HEK293 (cell line): Measurements from ENCODE around the gene CARD8.
"Not testable (repeated sequence)": the region's sequence is repeated elsewhere in the genome, so short reads cannot be mapped to it uniquely, and the experiment has no call there.

Experiments used
- CTCF ChIA-PET: fragments of 350-600 bp; formaldehyde crosslinking; extraction: SDS; loops from one replicate; lab custom pipeline; 2021; ENCODE audit warnings: antibody characterized with exemption; lab: Yijun Ruan, JAX
- POLR2A ChIA-PET: fragments of 300-600 bp; formaldehyde crosslinking; extraction: SDS; loops from one replicate; lab custom pipeline; 2020; ENCODE audit warnings: antibody characterized with exemption, inconsistent platforms; lab: Yijun Ruan, JAX
- H3K27ac ChIP-seq: fragments of 200-500 bp; sonication (Bioruptor generic); 2 replicates; pipeline ENCODE4 v1.5.1; 2014; ENCODE audit warnings: low read depth, low read length, control low read depth, inconsistent platforms; ENCODE audit errors: extremely low read depth
- H3K36me3 ChIP-seq, 2 experiments: fragments of 200-500 bp in 1 of 2; sonication (Bioruptor generic) in 1 of 2; 1 replicate in 1 of 2; 2 replicates in 1 of 2; pipeline ENCODE4 v1.5.1; 2014 to 2017; ENCODE audit warnings: inconsistent platforms in 2 of 2, low read length in 2 of 2; ENCODE audit not compliant: control insufficient read depth in 2 of 2, insufficient read depth in 1 of 2
- H3K4me1 ChIP-seq: fragments of 200-500 bp; sonication (Bioruptor generic); 2 replicates; pipeline ENCODE4 v1.5.1; 2014; ENCODE audit warnings: mild to moderate bottlenecking, low read length, inconsistent platforms; ENCODE audit not compliant: control insufficient read depth, insufficient read depth
- H3K4me3 ChIP-seq: 2 replicates; pipeline ENCODE4 v1.5.1; 2011; ENCODE audit warnings: low read depth, mild to moderate bottlenecking, control low read depth, low read length, moderate library complexity
- H3K9me3 ChIP-seq: fragments of 200-500 bp; sonication (Bioruptor generic); 2 replicates; pipeline ENCODE4 v1.5.1; 2014; ENCODE audit warnings: low read depth, low read length, inconsistent platforms; ENCODE audit not compliant: control insufficient read depth, insufficient read depth
- PRDM1 ChIP-seq: fragments of 450-650 bp; formaldehyde crosslinking; IDR thresholded peaks from 2 replicates; pipeline ENCODE4; 2016; ENCODE audit warnings: missing biosample characterization, missing genetic modification characterization
- RBAK ChIP-seq: fragments of 450-650 bp; formaldehyde crosslinking; IDR thresholded peaks from 2 replicates; pipeline ENCODE4 v1.5.1; 2016; ENCODE audit warnings: missing biosample characterization, missing genetic modification characterization
- ZFHX2 ChIP-seq: fragments of 450-650 bp; formaldehyde crosslinking; conservative IDR thresholded peaks from 2 replicates; pipeline ENCODE4 v1.5.1; 2016; ENCODE audit warnings: missing biosample characterization, missing genetic modification characterization
- ZFP3 ChIP-seq: fragments of 450-650 bp; formaldehyde crosslinking; IDR thresholded peaks from 2 replicates; pipeline ENCODE4 v1.5.1; 2016; ENCODE audit warnings: low read depth, missing biosample characterization, missing genetic modification characterization
- ZNF132 ChIP-seq: fragments of 450-650 bp; formaldehyde crosslinking; IDR thresholded peaks from 2 replicates; pipeline ENCODE4 v1.5.1; 2017; ENCODE audit warnings: missing biosample characterization, missing genetic modification characterization, borderline replicate concordance
- ZNF362 ChIP-seq: fragments of 450-650 bp; formaldehyde crosslinking; IDR thresholded peaks from 2 replicates; pipeline ENCODE4 v1.5.1; 2016; ENCODE audit warnings: missing biosample characterization, missing genetic modification characterization
- ZNF596 ChIP-seq: fragments of 450-650 bp; IDR thresholded peaks from 2 replicates; pipeline ENCODE4 v1.5.0; 2018; ENCODE audit warnings: missing biosample characterization, mild to moderate bottlenecking, missing genetic modification characterization, moderate library complexity
- ZNF837 ChIP-seq: fragments of 450-650 bp; formaldehyde crosslinking; IDR thresholded peaks from 2 replicates; pipeline ENCODE4 v1.5.1; 2016; ENCODE audit warnings: missing biosample characterization, missing genetic modification characterization
- ZNF843 ChIP-seq: fragments of 450-650 bp; formaldehyde crosslinking; IDR thresholded peaks from 2 replicates; pipeline ENCODE4 v1.5.1; 2016; ENCODE audit warnings: missing biosample characterization, missing genetic modification characterization
- TF ChIP-seq, protein P1 (sequence below): fragments of 450-650 bp; formaldehyde crosslinking; IDR thresholded peaks from 2 replicates; pipeline ENCODE4 v1.5.1; 2016; ENCODE audit warnings: missing biosample characterization, missing genetic modification characterization, borderline replicate concordance

The CARD8 gene

GRCh38 chr19:48274938-48275337, 19.2 kb upstream of the CARD8 start:
- no peak overlapping the region for H3K4me3 ChIP-seq
- POLR2A ChIA-PET, result no interaction called here
- H3K36me3 ChIP-seq, result no peaks in the 10 kb centered on the region; a peak in 1 of 3 replicates
- no peaks in the 10 kb centered on the region for H3K4me1 ChIP-seq
- peak; percentile 92 for TF ChIP-seq ZNF596 (tag by site-specific recombination)
- no peak for TF ChIP-seq ZNF362 (tag by site-specific recombination)
- TF ChIP-seq PRDM1 (tag by site-specific recombination), result 0 out of 2 replicates have a peak, but pooled peaks have one; percentile 27
- TF ChIP-seq, all 188 proteins: peak for 2
- CTCF ChIA-PET, result interaction anchor here (1.0 kb wide), 1 partner anchor 280 kb away, joined by 3 read pairs; no protein-coding TSS in a partner anchor
- Histone ChIP-seq H3K9me3 (no peaks in the 10 kb centered on the region), H3K27ac (no peak overlapping the region)

DNA sequence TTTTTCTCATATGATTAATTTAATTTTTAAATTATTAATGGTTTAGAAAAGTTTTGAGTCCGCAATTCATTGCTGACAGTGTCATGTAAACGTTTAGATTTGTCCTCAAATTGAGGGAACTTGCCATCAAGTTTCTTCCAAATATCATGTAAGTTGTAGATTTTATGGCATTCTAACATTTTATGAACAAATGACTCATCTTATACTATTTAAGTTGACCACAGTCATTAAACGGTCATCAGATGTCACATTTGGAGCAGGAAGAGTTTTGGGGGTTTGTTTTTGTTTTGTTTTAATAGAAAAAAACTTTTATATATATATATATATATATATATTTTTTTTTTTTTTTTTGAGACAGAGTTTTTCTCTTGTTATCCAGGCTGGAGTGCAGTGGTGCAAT, 18.5 kb upstream of the CARD8 start:
- H3K36me3 ChIP-seq, result no peaks in the 10 kb centered on the region; a peak in 1 of 3 replicates
- no peak overlapping the region for H3K27ac ChIP-seq
- H3K4me3 ChIP-seq, result no peak overlapping the region
- TF ChIP-seq ZFHX2, result no peak
- TF ChIP-seq ZNF132, result no peak
- no peak for TF ChIP-seq ZFP3 (tag by site-specific recombination)
- TF ChIP-seq, protein P1, sequence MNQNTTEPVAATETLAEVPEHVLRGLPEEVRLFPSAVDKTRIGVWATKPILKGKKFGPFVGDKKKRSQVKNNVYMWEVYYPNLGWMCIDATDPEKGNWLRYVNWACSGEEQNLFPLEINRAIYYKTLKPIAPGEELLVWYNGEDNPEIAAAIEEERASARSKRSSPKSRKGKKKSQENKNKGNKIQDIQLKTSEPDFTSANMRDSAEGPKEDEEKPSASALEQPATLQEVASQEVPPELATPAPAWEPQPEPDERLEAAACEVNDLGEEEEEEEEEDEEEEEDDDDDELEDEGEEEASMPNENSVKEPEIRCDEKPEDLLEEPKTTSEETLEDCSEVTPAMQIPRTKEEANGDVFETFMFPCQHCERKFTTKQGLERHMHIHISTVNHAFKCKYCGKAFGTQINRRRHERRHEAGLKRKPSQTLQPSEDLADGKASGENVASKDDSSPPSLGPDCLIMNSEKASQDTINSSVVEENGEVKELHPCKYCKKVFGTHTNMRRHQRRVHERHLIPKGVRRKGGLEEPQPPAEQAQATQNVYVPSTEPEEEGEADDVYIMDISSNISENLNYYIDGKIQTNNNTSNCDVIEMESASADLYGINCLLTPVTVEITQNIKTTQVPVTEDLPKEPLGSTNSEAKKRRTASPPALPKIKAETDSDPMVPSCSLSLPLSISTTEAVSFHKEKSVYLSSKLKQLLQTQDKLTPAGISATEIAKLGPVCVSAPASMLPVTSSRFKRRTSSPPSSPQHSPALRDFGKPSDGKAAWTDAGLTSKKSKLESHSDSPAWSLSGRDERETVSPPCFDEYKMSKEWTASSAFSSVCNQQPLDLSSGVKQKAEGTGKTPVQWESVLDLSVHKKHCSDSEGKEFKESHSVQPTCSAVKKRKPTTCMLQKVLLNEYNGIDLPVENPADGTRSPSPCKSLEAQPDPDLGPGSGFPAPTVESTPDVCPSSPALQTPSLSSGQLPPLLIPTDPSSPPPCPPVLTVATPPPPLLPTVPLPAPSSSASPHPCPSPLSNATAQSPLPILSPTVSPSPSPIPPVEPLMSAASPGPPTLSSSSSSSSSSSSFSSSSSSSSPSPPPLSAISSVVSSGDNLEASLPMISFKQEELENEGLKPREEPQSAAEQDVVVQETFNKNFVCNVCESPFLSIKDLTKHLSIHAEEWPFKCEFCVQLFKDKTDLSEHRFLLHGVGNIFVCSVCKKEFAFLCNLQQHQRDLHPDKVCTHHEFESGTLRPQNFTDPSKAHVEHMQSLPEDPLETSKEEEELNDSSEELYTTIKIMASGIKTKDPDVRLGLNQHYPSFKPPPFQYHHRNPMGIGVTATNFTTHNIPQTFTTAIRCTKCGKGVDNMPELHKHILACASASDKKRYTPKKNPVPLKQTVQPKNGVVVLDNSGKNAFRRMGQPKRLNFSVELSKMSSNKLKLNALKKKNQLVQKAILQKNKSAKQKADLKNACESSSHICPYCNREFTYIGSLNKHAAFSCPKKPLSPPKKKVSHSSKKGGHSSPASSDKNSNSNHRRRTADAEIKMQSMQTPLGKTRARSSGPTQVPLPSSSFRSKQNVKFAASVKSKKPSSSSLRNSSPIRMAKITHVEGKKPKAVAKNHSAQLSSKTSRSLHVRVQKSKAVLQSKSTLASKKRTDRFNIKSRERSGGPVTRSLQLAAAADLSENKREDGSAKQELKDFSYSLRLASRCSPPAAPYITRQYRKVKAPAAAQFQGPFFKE (tag by site-specific recombination), result no peak
- POLR2A ChIA-PET, result interaction anchor here (0.5 kb wide), 1 partner anchor 104 kb away, joined by 5 read pairs; no protein-coding TSS in a partner anchor
- CTCF ChIA-PET, result interaction anchor here (4.1 kb wide), 1 partner anchor 16 kb away, joined by 62 read pairs; no protein-coding TSS in a partner anchor
- H3K4me1 ChIP-seq, result no peaks in the 10 kb centered on the region
- no peaks in the 10 kb centered on the region for H3K9me3 ChIP-seq

DNA sequence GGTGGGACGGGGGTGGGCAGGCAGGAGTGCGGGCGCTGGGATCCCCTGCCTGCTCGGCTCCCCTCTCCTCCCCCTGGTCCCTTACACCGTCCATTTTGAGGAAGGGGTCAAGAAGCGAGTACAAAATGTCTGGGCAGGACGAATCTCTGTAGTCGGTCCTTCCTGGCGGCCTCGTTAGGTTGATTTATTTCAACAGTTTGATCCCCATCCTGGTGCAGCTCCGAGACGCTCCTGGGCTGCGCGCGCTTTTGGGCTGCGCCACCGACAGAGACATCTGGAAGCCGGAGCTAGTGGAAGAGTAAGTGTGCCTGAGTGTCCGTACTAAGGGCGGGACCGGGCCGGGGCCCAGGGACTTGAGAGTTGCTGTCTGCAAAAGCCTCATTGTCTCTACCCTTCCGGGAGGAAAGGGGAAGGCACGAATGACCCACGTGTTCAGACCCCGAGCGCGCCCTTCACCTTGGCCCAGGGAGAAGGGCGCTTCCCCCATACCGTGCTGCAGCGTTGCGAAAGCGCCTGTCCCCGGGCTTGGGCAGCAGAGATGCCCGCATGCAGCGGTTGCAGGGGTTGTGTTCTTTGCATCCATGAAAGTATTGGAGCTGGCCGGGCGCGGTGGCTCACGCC, 15.9 kb upstream of the CARD8 start:
- TF ChIP-seq RBAK (tag by site-specific recombination), result no peak
- no peak for TF ChIP-seq ZNF843 (tag by site-specific recombination)
- TF ChIP-seq ZNF837 (tag by site-specific recombination), result no peak
- POLR2A ChIA-PET, result interaction anchor here (0.6 to 1.1 kb wide), 3 partner anchors 19 to 119 kb away, joined by 3 to 9 read pairs (median 6); no protein-coding TSS in a partner anchor

DNA sequence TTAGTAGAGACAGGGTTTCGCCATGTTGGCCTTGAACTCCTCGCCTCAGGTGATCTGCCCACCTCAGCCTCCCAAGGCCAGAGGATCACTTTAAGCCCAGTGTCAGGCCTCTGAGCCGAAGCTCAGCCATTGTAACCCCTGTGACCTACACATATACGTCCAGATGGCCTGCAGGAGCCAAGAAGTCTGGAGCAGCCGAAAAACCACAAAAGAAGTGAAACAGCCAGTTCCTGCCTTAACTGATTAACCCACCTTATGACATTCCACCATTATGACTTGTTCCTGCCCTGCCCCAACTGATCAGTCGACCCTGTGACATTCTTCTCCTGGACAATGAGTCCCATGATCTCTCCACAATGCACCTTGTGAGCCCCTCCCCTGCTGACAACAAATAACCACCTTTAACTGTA, 13.9 kb upstream of the CARD8 start:
- POLR2A ChIA-PET, result interaction anchor here (1.4 to 1.5 kb wide), 2 partner anchors 63 to 66 kb away, joined by 3 read pairs; no protein-coding TSS in a partner anchor

More for the DNA sequence above, 15.9 kb upstream of the CARD8 start:
- H3K4me3 ChIP-seq, result peak overlapping the region; percentile 41
- no peaks in the 10 kb centered on the region for H3K9me3 ChIP-seq
- CTCF ChIA-PET, result interaction anchor here (0.5 to 4.1 kb wide), 11 partner anchors 9 to 704 kb away, joined by 3 to 62 read pairs (median 3); no protein-coding TSS in a partner anchor
- no peaks in the 10 kb centered on the region for H3K36me3 ChIP-seq
- H3K4me1 ChIP-seq, result no peaks in the 10 kb centered on the region
- no peak overlapping the region for H3K27ac ChIP-seq

More for the DNA sequence above, 13.9 kb upstream of the CARD8 start:
- not testable (repeated sequence) for H3K4me1 ChIP-seq, H3K9me3 ChIP-seq, H3K27ac ChIP-seq, H3K36me3 ChIP-seq, H3K4me3 ChIP-seq
- CTCF ChIA-PET, result interaction anchor here (1.0 to 4.6 kb wide), 11 partner anchors 9 to 316 kb away, joined by 3 to 82 read pairs (median 4); no protein-coding TSS in a partner anchor
